ENCODE results near the gene MCRIP1.

Gene MCRIP1

GRCh38 chr17:81802856-81803643 is 30.0 kb downstream of the MCRIP1 start:
- DNase-seq: no peak

- no peak for DNase-seq
These were observed 30.9 kb downstream of the MCRIP1 start for GRCh38 chr17:81802048-81802758.

GRCh38 chr17:81801327-81801726 is 31.8 kb downstream of the MCRIP1 start:
- no peak for DNase-seq

GRCh38 chr17:81794509-81794908 is 38.6 kb downstream of the MCRIP1 start:
- DNase-seq: no peak

- DNase-seq: no peak
These were observed 39.0 kb downstream of the MCRIP1 start for GRCh38 chr17:81794074-81794476.

GRCh38 chr17:81792675-81793615 is 40.1 kb downstream of the MCRIP1 start:
- DNase-seq: no peak
